ENCODE data around the gene STK35.
"Not testable (repeated sequence)": the region's sequence is repeated elsewhere in the genome, so short reads cannot be mapped to it uniquely, and the experiment has no call there.

STK35 gene

DNA sequence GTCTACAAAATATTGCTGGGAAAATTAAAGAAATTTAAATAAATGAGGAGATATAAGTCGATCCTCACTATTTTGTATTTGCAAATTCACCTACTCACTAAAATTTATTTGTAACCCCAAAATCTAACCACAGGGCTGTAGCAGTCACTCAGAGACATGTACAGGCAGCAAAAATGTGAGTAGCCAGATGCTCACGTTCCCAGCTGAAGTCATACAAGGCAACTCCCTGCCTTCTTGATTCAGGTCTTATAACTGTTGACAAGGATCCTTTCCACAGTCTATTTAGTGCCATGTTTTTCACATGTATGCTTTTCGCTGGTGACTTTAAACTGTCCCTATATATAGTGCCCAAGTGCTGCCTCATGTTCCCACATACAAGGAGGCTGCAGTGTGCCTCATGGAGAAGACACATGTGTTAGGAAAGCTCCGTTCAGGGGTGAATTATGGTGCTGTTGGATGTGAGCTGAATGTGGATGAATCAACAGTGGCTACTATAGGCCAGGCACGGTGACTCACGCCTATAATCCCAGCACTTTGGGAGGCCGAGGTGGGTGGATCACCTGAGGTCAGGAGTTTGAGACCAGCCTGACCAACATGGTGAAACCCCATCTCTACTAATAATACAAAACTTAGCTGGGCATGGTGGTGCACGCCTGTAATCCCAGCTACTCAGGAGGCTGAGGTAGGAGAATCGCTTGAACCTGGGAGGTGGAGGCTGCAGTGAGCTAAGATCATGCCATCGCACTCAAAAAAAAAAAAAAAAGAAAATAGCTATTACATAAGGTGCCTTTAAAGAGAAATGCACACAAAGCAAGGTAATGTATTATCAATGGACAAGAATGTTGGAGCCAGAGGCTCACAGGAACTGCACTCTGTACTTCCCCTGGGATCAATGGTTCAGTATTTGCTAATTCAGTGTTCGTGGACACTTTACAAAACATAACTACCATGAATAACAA, 55.3 kb downstream of the STK35 start:
- DNase-seq (ENCODE audit: low read depth, low spot score): no peak

DNA sequence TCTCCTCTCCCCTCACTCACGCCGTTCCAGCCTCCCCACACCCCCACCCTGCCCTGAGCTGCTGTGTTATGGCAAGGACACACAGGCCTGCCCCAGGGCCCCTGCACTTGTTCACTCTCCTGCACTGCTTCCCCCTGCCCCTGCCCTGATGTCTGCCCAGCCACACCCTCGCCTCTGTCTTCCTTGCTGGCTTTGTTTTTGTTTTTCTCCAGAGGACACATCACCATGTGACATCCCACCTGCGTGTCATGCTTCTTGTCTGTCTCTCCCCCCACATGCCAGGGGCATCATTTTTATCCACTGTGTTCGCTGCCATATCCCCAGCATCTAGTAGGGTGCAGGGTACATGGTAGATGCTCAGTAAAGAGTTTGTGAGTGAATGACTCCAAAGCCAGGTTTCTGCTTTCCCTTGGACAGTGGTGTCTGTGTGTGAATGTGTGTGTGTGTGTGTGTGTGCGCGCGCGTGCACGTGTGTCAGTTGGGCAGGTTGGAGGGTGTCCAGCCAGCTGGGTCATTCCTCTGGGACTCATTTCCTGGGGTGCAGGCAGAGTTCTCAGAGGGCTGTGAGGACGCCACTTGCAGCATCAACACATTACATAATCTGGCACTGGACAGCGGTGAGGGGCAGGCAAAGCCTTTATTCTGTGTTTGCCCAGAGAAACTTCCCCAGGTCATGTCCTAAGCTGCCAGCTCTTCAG, 60.6 kb downstream of the STK35 start:
- no peak for DNase-seq (ENCODE audit: low read depth, low spot score)

DNA sequence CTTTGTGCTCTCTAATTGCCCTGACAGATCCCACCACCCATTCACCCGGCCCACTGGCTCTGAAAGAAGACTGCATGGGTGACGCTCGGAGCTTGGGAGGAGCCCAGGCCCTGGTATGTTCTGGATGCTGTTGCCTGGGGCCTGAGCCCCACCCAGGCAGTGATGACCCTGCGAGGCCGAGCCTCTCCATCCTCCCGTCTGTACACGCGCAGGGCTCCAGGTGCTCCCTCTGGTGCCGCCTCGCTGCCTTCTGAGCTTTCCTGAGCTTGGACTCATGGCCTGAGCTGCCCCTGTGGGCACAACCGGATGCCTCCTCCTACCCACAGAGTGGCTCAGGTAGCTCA, 61.2 kb downstream of the STK35 start:
- no peak for DNase-seq (ENCODE audit: low read depth, low spot score)

DNA sequence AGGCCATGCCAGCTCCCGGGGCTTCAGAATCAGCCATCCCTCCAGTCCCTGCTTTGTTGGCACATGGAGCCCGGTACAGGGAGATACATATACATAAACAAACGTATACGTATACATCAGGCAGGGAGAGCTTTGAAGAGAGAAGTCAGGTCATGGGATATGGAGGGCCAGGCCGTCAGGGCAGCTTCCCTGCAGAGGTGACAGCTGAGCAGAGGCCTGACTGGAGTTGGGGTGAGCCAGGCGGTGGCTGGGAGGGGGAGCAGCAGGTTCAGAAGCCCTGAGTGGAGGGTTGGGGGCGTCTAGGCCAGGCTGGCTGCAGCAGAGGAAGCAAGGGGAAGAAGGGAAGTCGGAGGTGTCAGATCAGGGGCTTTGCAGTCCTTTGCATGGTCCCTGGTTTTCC, 61.7 kb downstream of the STK35 start:
- DNase-seq (ENCODE audit: low read depth, low spot score): no peak

DNA sequence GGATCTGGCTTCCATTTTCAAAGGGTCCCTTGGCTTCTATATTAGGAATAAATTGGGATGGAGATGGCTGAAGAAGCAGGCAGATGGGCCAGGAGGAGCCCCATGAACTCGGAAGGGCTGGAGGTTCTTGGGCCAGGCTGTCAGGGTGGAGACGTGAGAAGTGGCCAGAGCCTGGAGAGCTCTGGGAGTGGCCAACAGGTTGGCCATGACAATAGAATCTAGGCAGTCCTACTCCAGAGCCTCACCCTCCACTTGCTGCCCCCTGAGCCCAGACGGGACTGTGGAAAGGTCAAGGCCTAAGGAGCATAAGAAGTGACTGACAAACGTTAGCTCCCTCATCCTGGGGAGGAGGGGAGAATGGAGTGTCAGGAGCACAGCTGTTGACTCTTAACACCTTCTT, 62.1 kb downstream of the STK35 start:
- no peak for DNase-seq (ENCODE audit: low read depth, low spot score)

DNA sequence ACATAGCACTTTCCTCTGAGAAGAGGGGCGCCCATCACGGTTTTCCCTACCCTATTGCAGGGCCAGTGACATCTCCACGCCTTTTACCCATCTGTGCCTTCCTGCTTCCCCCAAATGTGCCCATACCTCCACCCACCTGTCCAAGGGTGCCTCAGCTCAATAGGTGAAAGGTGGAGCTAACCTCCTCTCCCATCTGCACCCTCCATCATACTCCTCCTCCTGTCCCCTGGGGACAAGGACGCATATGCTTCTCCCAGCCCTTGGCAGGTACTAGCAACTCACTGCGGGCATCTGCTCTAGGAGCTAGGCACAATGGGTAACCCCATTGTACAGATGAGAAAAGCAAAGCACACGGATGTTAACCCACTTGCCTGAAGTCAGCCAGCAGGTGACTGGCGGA, 62.8 kb downstream of the STK35 start:
- DNase-seq (ENCODE audit: low read depth, low spot score): no peak

DNA sequence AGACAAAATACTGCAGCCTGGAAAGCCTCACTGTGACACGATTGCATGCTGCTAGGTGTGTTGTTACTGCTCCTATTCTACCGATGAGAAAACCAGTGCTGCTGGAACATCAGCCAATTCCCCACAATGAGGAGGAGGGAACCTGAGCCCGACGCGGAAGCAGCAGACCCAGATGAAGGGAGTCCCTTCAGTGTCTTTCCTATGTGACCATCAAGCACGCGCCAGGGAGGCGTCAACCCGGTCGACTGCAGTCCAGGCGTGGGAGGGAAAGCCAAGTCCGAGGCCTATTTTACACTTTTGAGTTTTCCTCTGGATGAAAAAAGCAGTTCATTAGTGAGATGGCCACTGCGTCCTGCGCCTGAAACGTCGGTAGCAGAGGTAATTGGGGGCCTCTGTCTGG, 63.3 kb downstream of the STK35 start:
- DNase-seq (ENCODE audit: low read depth, low spot score): no peak

DNA sequence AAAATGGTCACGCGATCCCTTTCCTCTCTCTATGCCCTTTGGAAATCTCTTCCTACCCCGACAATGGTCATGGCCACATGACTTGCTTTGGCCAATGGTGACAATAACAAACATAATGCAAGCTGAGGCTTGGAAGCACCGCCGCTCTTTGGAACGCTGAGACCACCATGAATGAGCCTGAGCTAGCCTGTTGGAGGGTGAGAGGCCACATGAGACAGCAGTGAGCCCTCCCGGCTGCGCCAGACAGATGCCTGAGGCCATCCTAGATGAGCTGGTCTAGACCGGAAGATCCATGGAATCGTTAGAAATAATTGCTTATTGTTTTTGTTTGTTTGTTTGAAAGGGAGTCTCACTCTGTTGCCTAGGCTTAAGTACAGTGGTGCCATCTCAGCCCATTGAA, 64.2 kb downstream of the STK35 start:
- DNase-seq (ENCODE audit: low read depth, low spot score): no peak

DNA sequence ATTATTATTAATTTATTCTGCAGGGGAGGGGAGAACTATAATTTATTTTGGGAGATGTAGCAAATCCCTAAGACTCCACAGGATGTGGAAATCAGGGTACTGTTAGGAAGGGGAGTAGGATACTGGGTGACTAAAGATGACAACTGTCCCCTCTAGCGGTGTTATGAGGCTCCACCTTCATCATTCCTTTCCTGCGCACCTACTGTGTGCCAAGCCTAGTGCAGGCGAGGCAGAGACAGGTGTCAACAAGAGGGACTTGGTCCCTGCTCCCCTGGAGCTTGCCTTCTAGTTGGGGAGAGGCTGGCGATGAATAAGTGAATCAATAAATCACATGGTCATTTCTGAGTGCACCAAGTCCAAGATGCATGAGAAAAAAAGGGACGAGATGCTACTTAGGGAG, 65.5 kb downstream of the STK35 start:
- no peak for DNase-seq (ENCODE audit: low read depth, low spot score)

DNA sequence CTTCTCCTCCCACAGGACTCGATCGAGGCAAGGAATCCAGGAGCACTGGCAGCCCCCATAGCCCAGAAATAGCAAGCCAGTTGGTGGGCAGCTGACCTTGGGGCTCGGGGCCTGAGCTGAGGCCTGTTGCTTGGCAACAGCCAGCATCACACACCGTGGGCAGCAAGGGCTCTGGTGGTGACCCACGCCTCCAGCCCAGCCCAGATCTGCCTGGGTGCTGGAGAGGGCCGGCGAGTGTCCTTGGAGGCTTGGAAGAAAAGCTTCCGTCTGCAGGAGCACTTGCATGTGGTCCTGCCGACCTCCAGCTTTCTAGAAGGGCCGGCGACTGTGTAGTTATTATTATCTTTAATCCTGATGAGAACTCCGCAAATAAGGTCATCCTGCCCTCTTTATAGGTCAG, 67.3 kb downstream of the STK35 start:
- no peak for DNase-seq (ENCODE audit: low read depth, low spot score)

DNA sequence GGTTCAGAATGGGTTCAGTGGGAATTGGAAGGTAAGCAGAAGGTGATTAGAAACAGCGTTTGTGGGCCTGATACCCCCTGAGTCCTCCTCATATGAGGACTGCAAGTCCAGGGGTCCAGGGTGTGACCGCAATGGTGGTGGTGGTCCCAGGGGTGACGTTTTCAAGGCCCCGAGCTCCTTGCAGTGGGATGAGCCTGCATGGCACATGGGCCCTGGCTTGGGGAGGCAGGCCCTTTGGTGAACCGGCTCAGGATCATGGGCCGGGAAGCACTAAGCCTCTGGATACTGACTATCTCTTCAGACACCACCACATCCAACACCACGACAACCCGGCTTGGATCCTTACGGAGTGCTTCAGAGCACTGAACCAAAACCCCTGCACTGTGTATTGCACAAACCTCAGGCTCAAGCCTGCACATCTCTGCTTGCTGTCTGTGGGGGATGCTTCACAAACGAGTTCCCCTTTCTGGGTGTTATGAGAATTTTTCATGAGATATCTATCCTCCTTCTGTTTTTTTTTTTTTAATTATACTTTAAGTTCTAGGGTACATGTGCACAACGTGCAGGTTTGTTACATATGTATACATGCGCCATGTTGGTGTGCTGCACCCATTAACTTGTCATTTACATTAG, 67.9 kb downstream of the STK35 start:
- no peak for DNase-seq (ENCODE audit: low read depth, low spot score)

DNA sequence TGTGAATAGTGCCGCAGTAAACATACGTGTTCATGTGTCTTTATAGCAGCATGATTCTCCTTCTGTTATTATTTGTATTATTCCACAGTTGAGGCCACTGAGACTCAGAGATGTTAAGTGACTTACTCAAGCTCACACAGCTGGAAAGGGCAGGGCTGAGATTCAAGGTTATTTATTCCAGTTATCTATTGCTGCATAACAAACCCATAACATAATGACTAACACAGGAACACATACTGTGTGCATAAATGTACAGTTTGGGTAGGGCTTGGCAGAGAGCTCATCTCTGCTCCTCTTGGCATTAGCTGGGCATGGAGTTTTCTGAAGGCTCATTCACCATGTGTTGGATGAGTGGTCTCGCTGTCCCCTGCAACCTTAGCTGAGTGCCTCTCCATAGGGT, 68.8 kb downstream of the STK35 start:
- DNase-seq (ENCODE audit: low read depth, low spot score): no peak

DNA sequence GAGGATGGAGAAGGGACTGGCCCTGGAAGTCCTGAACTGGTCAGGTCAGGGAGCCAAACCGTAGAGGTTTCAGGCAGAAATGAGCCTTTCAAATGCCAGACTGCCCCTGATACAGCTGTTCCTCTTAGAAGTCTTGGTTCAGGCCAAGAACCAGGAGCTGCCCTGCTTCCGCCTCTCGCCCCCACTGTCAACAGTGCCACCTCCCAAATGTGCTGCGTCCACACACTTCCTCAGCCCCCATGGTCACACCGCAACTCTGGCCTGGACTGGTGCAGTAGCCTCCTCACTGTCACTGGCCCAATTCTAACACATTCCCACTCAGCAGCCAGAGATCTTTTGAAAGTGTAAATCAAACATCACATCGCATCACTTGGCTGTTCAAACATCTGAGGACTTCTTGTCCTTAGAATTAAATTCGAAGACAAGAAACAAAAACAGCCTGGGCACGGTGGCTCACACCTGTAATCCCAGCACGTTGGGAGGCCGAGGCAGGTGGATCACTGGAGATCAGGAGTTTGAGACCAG, 69.7 kb downstream of the STK35 start:
- no peak for DNase-seq (ENCODE audit: low read depth, low spot score)

DNA sequence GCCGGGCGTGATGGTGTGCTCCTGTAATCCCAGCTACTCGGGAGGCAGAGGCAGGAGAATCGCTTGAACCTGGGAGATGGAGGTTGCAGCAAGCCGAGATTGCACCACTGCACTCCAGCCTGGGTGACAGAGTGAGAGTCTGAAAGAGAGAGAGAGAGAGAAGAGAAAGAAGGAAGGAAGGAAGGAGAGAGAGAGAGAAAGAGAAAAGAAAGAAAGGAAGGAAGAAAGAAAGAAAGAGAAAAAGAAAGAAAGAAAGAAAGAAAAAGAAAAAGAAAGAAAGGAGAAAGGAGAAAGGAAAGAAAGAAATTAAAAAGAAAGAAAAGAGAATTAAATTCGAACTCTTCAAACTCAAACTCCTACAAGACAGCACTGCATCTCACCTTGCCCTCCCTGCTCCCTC, 70.2 kb downstream of the STK35 start:
- DNase-seq (ENCODE audit: low read depth, low spot score): not testable (repeated sequence)

DNA sequence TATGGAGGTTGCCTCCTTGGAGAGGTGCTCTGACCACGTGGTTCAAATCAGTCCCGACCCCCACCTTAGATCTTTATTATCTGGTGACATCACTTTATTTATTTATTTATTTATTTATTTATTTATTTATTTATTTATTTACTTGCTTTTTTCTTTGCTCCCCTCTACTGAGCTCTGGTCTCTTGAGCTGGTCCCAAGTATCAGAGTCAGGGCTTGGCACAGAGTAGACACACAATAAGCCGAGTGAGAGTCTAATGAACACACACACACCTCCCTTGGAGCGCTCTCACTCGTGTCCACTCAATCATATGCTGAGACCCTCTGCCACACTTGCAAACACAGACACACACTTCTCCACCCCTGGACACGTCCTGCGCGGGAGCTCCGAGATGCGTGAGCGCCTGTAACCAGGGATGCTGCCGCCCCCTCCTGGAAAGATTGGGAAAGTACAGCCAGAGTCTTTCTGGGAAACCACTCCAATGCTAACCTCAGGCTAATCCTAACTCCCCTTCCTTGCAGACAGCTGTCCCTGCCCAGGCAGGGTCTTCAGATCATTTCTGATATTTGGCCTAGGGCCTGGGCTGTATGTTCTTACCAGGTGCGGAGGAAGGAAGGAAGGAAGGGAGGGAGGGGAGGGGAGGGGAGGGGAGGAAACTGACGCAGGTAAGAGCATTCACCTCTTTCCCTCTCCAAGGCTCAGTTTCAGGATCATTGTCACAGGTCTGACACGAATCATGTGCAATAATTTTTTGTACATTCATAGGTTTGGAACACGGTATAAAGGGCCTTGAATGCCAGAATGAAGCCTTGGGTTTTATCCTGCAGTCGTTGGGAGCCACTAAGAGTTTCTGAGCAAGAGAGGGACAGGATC, 70.9 kb downstream of the STK35 start:
- peak; percentile 24 for DNase-seq (ENCODE audit: low read depth, low spot score)

DNA sequence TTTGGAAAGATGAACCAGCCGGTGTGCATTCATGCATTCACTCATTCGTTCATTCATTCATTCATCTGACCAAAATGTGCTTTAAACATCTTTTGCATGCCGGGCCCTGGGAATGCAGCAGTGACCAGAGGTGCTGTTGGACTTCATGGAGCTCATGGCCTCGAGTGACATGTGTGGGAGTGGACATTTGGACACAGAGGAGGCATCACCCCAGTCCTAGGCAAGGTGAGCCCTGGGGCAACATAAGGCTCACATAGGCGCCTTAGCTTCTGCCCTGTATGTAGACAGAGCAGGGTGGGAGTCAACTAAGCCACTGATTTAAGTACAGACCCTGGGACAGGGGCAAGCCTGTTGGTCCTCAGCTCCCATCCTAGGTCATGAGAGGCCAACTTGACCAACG, 71.6 kb downstream of the STK35 start:
- DNase-seq (ENCODE audit: low read depth, low spot score): no peak

DNA sequence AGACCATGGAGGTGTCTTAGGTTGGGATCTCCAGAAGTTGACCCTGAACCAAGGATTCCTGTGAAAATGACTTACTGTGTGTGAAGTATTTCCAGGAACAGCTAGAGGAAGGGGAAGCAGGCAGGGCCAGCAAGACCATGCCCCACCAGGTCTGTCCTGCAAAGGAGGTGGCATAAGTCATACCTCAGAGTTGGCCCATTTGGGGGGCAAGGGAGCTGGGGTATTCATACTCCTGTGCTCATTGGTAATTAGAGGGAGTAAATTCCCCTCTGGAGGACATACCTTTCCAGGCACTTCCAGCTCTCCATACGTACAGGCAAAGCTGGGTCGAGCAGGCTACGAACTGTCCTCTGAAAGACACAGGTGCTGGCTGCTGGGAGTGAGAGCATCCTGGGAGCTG, 72.4 kb downstream of the STK35 start:
- DNase-seq (ENCODE audit: low read depth, low spot score): no peak

DNA sequence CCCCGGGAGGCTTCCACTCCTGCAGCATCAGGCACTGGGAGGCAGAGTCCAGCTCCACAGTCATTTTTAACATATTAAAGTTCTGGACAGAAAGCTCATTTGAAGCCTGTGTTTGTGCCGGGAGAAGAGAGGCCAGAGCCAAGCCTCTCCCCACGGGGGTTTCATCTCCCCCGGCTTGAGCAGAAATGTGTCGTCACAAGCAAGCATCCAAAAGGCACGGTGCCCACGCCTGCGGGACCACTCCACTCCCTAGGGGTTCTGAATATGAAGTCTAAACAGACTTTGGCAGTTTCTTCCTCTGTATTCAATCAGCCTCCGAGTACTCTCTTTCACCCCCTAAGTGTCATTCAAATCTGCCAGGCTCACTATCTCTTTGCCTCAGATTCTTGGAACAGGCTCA, 75.3 kb downstream of the STK35 start:
- no peak for DNase-seq (ENCODE audit: low read depth, low spot score)

DNA sequence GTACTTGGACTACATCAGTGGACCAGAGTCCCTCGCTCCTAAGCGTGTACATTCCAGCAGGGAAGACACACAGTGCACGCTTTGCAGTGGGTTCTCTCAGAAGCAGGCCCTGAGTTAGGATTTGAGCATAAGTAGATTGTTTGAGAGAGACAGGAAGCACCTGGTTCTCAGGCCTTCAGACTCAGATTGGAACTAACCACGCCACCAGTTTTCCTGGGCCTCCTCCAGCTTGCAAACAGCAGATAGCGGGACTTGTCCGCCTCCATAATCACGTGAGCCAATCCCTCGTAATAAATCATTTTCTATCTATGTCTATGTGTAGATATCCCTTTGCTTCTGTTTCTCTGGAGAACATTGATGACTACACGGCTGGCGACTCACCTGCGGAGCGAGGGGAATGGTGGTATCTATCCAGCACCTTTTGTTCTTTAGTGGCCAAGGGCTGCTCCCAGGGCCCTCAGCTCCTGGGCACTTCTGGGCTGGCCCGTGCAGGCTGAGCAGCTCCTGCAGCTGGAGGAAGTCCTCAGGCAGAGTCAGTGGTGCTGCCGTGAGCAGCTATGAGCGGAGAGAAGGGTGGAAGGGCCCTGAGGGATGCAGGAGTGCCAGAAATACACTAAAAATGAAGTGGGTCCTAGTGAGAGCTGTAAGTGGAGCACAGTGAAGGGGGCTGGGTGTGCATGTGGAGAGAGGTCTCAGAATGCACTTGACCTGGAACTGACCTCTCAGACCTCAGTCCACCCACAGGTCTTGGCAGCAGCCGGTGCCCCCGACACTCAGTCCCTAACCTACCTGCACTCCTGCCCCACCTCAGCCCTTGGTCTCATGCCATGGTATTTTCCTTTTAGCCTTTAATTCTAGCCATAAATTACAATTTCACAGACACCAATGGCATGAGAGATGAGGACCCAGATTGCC, 76.9 kb downstream of the STK35 start:
- DNase-seq (ENCODE audit: low read depth, low spot score): no peak

DNA sequence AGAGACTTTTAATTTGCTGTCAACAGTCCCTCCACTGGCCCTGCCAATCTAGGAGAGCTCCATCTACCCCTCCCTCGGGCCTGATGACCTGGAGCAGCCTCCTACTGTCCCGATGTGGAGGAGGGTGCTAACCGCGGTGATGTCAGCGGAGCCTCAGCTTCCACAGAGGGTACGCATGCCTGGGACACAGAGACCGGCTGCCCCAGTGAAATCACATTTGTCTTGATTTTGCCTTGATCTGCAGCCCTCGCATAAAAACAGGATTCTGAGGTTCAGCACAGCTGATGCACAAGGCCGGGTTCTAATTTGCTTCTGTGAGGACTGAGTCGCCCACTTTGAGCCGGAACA, 77.6 kb downstream of the STK35 start:
- no peak for DNase-seq (ENCODE audit: low read depth, low spot score)

DNA sequence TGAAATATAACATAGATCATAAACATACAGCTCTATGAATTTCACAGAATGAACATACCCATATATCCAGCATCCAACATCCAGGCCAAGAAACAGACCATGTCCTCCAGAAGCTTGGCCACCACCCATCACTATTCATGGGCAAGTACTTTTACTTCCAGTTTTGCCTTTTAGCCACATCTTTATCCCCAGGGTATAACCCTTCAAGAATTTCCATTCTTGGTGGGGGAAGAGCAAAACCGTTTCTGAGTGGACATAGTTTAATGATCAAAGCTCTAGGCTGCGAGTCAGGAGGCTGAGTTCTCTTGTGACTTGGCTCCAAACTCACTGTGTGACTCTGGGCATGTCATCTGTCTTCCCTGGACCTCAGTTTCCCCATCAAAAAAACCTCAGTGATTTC, 78.3 kb downstream of the STK35 start:
- DNase-seq (ENCODE audit: low read depth, low spot score): no peak

Measured in smooth muscle cell of the brain vasculature (primary cell).